GM12875 (cell line): ENCODE data around the gene MZF1.
A peak's percentile ranks its signal among the peaks of the same experiment; 100 is the strongest.

ENCODE experiments used
- H3K4me3 ChIP-seq: one replicate; pipeline ENCODE4 v1.5.1; 2011; ENCODE audit warnings: low read depth, low read length, control low read depth
- TF ChIP-seq, protein P1 (sequence below): IDR thresholded peaks from 2 replicates; pipeline ENCODE4 v1.5.1; 2011; ENCODE audit warnings: low read depth, mild to moderate bottlenecking, control low read depth, inconsistent platforms, low read length, moderate library complexity, borderline replicate concordance; ENCODE audit not compliant: insufficient read depth

The MZF1 gene

DNA sequence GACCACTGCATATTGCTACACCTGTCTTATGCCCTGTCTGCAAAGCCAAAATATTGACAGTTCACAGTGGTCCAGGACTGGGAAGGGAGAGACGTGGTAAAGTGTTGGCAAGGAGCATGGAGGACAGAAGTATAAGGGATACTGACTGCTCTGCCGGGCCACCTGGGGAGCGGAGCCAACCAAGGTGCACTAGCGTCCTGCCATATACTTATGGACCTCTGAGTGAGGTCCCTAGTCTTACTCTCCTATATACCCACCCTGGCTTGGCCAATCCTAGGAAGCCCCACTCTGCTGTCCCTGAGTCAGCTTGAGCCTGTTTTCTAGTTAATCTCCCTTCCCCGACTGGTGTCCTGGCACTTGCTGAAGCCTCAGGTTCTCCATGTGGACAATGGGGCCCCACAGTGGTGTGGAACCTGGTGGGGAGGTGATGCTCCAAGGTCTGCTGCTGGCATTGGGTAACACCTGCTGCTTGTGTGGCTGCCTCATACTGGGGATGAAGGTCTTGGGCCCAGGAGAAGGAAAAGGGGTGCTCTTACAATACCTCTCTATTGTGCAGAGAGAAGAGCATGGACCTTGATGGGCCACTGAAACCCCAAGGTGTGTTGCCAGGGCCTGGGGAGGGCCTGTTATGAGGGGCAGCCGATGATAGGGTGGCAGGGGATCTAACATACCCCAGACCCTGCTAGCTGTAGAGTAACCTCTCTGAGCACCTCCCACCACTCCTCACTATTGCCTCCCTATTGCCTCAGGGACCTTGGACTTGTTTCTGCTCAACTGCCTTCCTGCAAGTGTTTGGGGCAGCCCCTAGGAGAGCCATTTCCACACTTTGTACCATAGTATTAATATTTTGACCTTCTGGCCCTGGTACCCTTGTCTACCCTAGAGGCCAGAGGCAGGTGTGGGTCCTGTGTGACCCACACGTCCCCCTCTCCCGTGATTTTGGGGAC is 36.0 kb downstream of the MZF1 start:
- TF ChIP-seq, protein P1, sequence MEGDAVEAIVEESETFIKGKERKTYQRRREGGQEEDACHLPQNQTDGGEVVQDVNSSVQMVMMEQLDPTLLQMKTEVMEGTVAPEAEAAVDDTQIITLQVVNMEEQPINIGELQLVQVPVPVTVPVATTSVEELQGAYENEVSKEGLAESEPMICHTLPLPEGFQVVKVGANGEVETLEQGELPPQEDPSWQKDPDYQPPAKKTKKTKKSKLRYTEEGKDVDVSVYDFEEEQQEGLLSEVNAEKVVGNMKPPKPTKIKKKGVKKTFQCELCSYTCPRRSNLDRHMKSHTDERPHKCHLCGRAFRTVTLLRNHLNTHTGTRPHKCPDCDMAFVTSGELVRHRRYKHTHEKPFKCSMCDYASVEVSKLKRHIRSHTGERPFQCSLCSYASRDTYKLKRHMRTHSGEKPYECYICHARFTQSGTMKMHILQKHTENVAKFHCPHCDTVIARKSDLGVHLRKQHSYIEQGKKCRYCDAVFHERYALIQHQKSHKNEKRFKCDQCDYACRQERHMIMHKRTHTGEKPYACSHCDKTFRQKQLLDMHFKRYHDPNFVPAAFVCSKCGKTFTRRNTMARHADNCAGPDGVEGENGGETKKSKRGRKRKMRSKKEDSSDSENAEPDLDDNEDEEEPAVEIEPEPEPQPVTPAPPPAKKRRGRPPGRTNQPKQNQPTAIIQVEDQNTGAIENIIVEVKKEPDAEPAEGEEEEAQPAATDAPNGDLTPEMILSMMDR = no peak
- no peak overlapping the region for H3K4me3 ChIP-seq

DNA sequence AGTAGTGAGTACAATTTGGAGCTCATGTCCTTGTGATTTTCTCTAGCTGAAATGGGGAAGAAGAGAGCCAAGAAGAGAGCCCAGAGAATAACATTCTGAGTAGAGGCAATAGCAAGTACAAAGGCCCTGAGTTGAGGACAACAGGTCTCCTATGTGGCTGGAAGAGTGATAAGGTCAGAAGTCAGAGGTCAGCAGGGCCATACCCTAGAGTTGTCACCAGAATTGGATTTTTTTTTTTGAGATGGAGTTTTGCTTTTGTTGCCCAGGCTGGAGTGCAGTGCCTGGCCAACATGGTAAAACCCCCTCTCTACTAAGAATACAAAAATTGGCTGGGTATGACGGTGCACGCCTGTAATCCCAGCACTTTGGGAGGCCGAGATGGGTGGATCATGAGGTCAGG is 37.3 kb downstream of the MZF1 start:
- TF ChIP-seq, protein P1 = no peak
- no peak overlapping the region for H3K4me3 ChIP-seq

DNA sequence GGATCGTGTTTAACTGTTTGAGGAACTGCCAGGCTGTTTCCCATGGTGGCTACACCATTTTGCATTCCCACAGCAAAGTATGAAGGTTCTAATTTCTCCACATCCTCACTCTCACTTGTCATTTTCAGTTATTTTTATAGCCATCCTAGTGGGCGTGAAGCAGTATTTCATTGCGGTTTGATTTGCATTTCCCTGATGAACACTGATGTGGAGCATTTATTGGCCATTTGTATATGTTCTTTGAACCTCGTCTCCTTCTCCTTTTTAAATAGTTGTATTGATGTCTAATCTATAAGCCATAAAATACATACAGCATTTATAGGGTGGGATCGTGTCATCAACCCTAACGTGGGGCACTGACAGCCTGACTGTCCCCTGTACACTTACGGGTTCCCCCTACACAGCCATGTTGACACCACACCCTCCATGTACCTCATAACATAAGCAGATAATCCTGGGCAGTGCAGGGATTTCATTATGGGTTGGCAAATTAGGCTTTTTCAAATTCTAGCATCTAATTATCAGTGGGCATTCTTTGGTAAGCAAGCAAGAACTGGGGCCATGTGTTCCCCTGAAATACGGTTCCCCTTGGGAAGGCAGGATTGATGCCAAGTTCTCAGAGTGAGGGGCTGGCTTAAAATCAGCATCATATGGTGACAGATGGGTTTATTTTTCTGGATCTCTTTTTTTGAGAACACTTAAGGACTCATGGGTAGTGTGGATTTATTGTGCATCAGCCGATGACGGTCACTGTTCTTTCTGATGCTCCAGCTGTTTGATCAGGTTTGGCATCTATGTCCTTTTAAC is 41.9 kb downstream of the MZF1 start:
- TF ChIP-seq, protein P1 = no peak
- H3K4me3 ChIP-seq = no peak overlapping the region

DNA sequence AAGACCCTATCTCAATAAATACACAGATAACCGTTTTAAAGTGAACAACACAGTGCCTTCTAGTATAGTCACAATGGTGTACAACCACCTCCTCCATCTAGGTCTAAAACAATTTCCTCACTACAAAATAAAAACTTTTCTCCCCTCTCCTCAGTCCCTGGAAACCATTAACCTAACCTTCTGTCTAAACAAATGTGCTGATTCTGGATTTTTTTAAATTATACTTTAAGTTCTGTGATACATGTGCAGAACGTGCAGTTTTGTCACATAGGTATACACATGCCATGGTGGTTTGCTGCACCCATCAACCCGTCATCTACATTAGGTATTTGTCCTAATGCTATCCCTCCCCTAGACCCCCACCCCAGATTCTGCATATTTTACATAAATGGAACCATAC is 43.7 kb downstream of the MZF1 start:
- TF ChIP-seq, protein P1 = no peak
- no peak overlapping the region for H3K4me3 ChIP-seq

DNA sequence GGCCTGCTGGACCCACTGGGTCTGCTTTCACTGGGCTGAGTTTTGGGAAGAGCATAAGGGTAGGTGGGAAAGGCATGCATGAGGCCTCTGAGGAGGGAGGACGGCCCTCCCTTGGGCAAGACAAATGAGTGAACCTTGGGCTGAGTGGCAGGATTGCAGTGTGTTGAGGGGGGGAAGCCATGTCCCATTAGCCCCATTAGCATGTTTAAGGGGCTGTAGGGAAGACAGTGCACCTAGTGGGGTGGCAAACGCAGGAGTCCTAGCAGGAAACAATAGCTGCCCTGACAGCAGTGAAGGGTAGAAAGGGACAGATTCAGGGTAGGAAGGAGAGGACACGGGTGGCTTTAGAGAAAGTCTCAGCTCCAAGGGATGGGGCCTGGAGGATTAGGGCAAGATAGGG is 50.4 kb downstream of the MZF1 start:
- H3K4me3 ChIP-seq = no peak overlapping the region
- TF ChIP-seq, protein P1 = no peak

DNA sequence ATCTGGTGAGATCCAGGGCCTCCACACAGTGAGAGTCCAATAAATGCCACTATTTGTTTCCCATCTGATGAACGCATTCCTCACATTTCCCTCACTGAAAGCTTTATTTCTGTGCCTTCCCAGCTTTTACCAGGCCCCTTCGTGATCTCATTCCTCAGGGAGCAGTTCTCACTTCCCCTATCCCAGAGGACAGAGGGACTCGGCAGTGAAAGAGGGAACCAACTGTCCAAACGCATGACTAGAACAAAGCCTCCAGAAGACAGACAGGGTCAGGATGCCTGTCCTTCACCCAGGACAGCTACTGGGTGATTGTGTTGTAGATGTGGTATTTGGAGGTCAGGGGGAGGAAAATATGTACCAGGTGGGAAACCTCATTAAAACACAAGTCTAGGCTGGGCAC is 51.5 kb downstream of the MZF1 start:
- H3K4me3 ChIP-seq = no peak overlapping the region
- TF ChIP-seq, protein P1 = no peak

DNA sequence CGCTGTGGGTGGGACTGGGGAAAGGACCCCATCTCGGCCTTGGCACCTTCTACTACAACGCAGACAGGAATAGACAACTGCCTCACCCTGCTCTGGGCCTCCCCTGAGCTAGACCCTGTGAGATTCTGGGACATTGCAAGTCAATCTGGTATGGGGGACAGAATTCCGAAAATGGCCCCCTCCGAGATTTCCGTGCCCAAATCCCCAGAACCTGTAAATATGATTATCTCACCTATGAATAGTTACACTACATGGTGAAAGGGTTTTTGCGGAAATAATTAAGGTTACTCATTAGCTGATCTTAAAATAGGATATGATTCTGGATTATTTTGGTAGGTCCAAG is 52.9 kb downstream of the MZF1 start:
- H3K4me3 ChIP-seq = peak overlapping the region; percentile 78
- TF ChIP-seq, protein P1 = no peak
